Measurements from ENCODE around the gene PIBF1.
"Not testable (repeated sequence)": the region's sequence is repeated elsewhere in the genome, so short reads cannot be mapped to it uniquely, and the experiment has no call there.

Gene PIBF1

GRCh38 chr13:72823724-72824123, 41.8 kb downstream of the PIBF1 start:
- DNase-seq: no peak

- no peak for DNase-seq
Observed at GRCh38 chr13:72834601-72835000, 52.7 kb downstream of the PIBF1 start.

- peak; percentile 30 for DNase-seq
Observed at GRCh38 chr13:72839831-72840426, 58.0 kb downstream of the PIBF1 start.

- DNase-seq: no peak
Observed at GRCh38 chr13:72842991-72843390, 61.1 kb downstream of the PIBF1 start.

- not testable (repeated sequence) for DNase-seq
Observed at GRCh38 chr13:72845148-72845547, 63.2 kb downstream of the PIBF1 start.

- DNase-seq: no peak
Observed at GRCh38 chr13:72849571-72849970, 67.6 kb downstream of the PIBF1 start.

- no peak for DNase-seq
Observed at GRCh38 chr13:72850959-72851677, 69.2 kb downstream of the PIBF1 start.

GRCh38 chr13:72851678-72852014, 69.7 kb downstream of the PIBF1 start:
- no peak for DNase-seq

GRCh38 chr13:72852207-72852606, 70.3 kb downstream of the PIBF1 start:
- no peak for DNase-seq

- DNase-seq: no peak
Observed at GRCh38 chr13:72853000-72853399, 71.1 kb downstream of the PIBF1 start.

GRCh38 chr13:72864142-72865011, 82.4 kb downstream of the PIBF1 start:
- no peak for DNase-seq

- DNase-seq: no peak
Observed at GRCh38 chr13:72868229-72868628, 86.3 kb downstream of the PIBF1 start.

- no peak for DNase-seq
Observed at GRCh38 chr13:72875233-72875632, 93.3 kb downstream of the PIBF1 start.

- DNase-seq: no peak
Observed at GRCh38 chr13:72884101-72884500, 102.2 kb downstream of the PIBF1 start.

- DNase-seq: no peak
Observed at GRCh38 chr13:72886272-72887067, 104.5 kb downstream of the PIBF1 start.

- DNase-seq: no peak
Observed at GRCh38 chr13:72889495-72889894, 107.6 kb downstream of the PIBF1 start.

GRCh38 chr13:72890546-72890945, 108.6 kb downstream of the PIBF1 start:
- no peak for DNase-seq

GRCh38 chr13:72891423-72891822, 109.5 kb downstream of the PIBF1 start:
- DNase-seq: no peak

- no peak for DNase-seq
Observed at GRCh38 chr13:72896869-72897268, 114.9 kb downstream of the PIBF1 start.

GRCh38 chr13:72901546-72901945, 119.6 kb downstream of the PIBF1 start:
- not testable (repeated sequence) for DNase-seq

GRCh38 chr13:72908416-72908815, 126.5 kb downstream of the PIBF1 start:
- no peak for DNase-seq

GRCh38 chr13:72911981-72912380, 130.0 kb downstream of the PIBF1 start:
- no peak for DNase-seq

- no peak for DNase-seq
Observed at GRCh38 chr13:72920097-72920496, 138.2 kb downstream of the PIBF1 start.

All from NCI-H1092 (cell line).